ENCODE measurements around the gene DUS3L. TPM values are rescaled to one million over a fixed set of nuclear protein-coding genes. Genes with fewer than 3 reads are reported as not detected.

Gene DUS3L
- total and polyA plus RNA-seq, 2 of the 8 experiments (the other 6 are each of a cell fraction or from before 2014, with no cell fraction given) = 37.6 to 39.1 TPM

- Histone ChIP-seq H3K4ac (replicated peaks; ENCODE audit: insufficient read length, low read depth, low read length) (no peak within 1 kb of the TSS), H4K5ac (ENCODE audit: insufficient read length, low read depth, low read length) (no peak within 1 kb of the TSS), H3K27me3 (replicated peaks in 1 of 4; ENCODE audit: control insufficient read depth in 3 of 4, extremely low read depth in 1 of 4, insufficient read depth in 3 of 4, low read length in 3 of 4) (no peaks in the 10 kb centered on the region), H4K91ac (replicated peaks; ENCODE audit: insufficient read length, low read length) (no peak within 1 kb of the TSS), H2AFZ (ENCODE audit: low read length) (no peak within 1 kb of the TSS), H4K8ac (ENCODE audit: extremely low read depth, insufficient read depth, low read length) (no peak within 1 kb of the TSS), H3K4me1 (replicated peaks in 1 of 4; ENCODE audit: control insufficient read depth in 3 of 4, insufficient read depth in 4 of 4, low read length in 3 of 4) (no peaks in the 10 kb centered on the region), H2BK15ac (ENCODE audit: low read length) (no peak within 1 kb of the TSS), H2BK5ac (ENCODE audit: low read depth, low read length) (no peak within 1 kb of the TSS), H3K36me3 (ENCODE audit: control insufficient read depth in 2 of 4, insufficient read depth in 4 of 4, low read length in 3 of 4) (peaks cover 17 to 38% (median 30%) of the 10 kb centered on the region in 4 experiments), H3K79me2 (ENCODE audit: control insufficient read depth in 1 of 2, insufficient read depth in 2 of 2, low read length in 2 of 2) (no peaks in the 10 kb centered on the region), H3K23me2 (ENCODE audit: low read depth, low read length) (no peaks in the 10 kb centered on the region), H2BK12ac (ENCODE audit: low read depth, low read length) (no peak within 1 kb of the TSS), H3K18ac (ENCODE audit: extremely low read depth, low read length) (no peak within 1 kb of the TSS), H4K20me1 (replicated peaks in 1 of 2; ENCODE audit: control insufficient read depth in 1 of 2, insufficient read depth in 2 of 2, low read length in 2 of 2) (peaks cover 0 to 8% of the 10 kb centered on the region in 2 experiments), H3K79me1 (ENCODE audit: low read depth, low read length) (no peaks in the 10 kb centered on the region; the same call in 1 of the 2 replicates), H2BK20ac (ENCODE audit: low read length) (no peak within 1 kb of the TSS), H3K4me3 (ENCODE audit: extremely low read depth in 1 of 4, insufficient read depth in 2 of 4, low read depth in 3 of 4, low read length in 4 of 4) (no peak within 1 kb of the TSS), H3K27ac (ENCODE audit: low read depth, low read length) (no peak within 1 kb of the TSS), H3K4me2 (ENCODE audit: insufficient read depth in 1 of 2, low read depth in 2 of 2, low read length in 2 of 2) (no peak within 1 kb of the TSS), H3K9me3 (ENCODE audit: insufficient read depth in 2 of 2, low read depth in 1 of 2, low read length in 1 of 2) (no peaks in the 10 kb centered on the region), H2BK120ac (replicated peaks; ENCODE audit: low read depth, low read length) (no peak within 1 kb of the TSS), H3K14ac (ENCODE audit: insufficient read length) (no peak within 1 kb of the TSS), H3K9ac (replicated peaks in 1 of 4; ENCODE audit: extremely low read depth in 1 of 4, low read depth in 3 of 4, low read length in 3 of 4) (no peak within 1 kb of the TSS), H3K23ac (ENCODE audit: insufficient read length) (no peak within 1 kb of the TSS), H2AK5ac (ENCODE audit: low read depth, low read length) (no peak within 1 kb of the TSS), H3K56ac (replicated peaks; ENCODE audit: insufficient read length, low read depth, low read length) (no peak within 1 kb of the TSS)
- CTCF ChIA-PET (ENCODE audit: partially characterized antibody) = interaction anchor here (1.6 to 1.7 kb wide), 2 partner anchors 19 to 22 kb away, joined by 4 to 6 read pairs; no protein-coding TSS in a partner anchor
- no peak for FAIRE-seq
- POLR2A ChIA-PET (ENCODE audit: partially characterized antibody) = interaction anchor here (0.6 to 3.9 kb wide), 9 partner anchors 11 to 94 kb away, joined by 3 to 25 read pairs (median 3); partner anchors contain the start of genes CATSPERD and LONP1
- 84% methylated on average over 13 of the region's 15 CpGs; no CpG with 5 or more reads in 1 of the 2 experiments for WGBS, 2 experiments (ENCODE audit: extremely low coverage in 1 of 2, insufficient coverage in 1 of 2, insufficient read length in 1 of 2, insufficient replicate concordance in 2 of 2, low coverage in 1 of 2, low lambda C conversion rate in 2 of 2, missing lambda C conversion rate in 1 of 2)
- no peak for DNase-seq (ENCODE audit: low read depth in 1 of 2, low spot score in 2 of 2)
- no peak for TF ChIP-seq EZH2 (IDR thresholded peaks at IDR 0.05; ENCODE audit: low read depth, low read length, severe bottlenecking)
- no peak for TF ChIP-seq CREB1 (IDR thresholded peaks at IDR 0.05)
- TF ChIP-seq CBX8 (IDR thresholded peaks at IDR 0.05; ENCODE audit: borderline replicate concordance, low read depth, low read length) = no peak
- no peak for TF ChIP-seq YY1 (IDR thresholded peaks at IDR 0.05; ENCODE audit: low read depth, low read length)
These were observed 6.3 kb downstream of the DUS3L start, which contains the start of gene PRR22 for GRCh38 chr19:5784581-5785147. Gene PRR22, minus strand, starts transcription at chr19:5784746. Its CDS starts 86 bp downstream, at chr19:5784660.
